Astrocyte of the spinal cord (primary cell): ENCODE results near the gene PRLH.
"Not testable (repeated sequence)": the region's sequence is repeated elsewhere in the genome, so short reads cannot be mapped to it uniquely, and the experiment has no call there.

Experiments used
- DNase-seq: peaks from one replicate; pipeline ENCODE4 v3.0.0; 2011; ENCODE audit warnings: low read depth, low spot score
- H3K4me3 ChIP-seq: 2 replicates; pipeline ENCODE4 v1.5.1; 2011; ENCODE audit warnings: low read depth, mild to moderate bottlenecking, low read length, moderate library complexity
- in situ Hi-C: cut with HindIII; loops from 2 replicates; pipeline ENCODE4 v1.10.0; 2017; ENCODE audit warnings: low sequenced_read_pairs
- TF ChIP-seq, protein P1 (sequence below): IDR thresholded peaks from 2 replicates; pipeline ENCODE4 v1.5.1; 2012; ENCODE audit warnings: low read depth, mild to moderate bottlenecking, low read length, inconsistent platforms

PRLH gene

DNA sequence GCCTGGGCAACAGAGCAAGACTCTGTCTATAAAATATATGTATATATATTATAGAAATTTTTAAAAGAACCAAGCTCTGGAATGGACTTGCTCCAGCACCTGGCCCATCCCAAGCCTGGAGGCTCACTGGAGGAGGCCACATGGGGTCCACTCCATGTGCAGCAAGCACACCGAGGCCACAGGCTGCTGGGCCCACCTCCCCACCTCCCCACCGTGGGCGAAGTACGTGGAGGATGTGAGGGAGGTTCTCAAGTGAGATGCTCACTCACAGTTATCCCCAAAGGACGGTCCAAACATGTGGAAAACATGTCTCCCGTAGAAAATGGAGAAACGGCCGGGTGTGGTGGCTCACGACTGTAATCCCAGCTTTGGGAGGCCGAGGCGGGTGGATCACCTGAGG is 38.0 kb downstream of the PRLH start:
- TF ChIP-seq, protein P1, sequence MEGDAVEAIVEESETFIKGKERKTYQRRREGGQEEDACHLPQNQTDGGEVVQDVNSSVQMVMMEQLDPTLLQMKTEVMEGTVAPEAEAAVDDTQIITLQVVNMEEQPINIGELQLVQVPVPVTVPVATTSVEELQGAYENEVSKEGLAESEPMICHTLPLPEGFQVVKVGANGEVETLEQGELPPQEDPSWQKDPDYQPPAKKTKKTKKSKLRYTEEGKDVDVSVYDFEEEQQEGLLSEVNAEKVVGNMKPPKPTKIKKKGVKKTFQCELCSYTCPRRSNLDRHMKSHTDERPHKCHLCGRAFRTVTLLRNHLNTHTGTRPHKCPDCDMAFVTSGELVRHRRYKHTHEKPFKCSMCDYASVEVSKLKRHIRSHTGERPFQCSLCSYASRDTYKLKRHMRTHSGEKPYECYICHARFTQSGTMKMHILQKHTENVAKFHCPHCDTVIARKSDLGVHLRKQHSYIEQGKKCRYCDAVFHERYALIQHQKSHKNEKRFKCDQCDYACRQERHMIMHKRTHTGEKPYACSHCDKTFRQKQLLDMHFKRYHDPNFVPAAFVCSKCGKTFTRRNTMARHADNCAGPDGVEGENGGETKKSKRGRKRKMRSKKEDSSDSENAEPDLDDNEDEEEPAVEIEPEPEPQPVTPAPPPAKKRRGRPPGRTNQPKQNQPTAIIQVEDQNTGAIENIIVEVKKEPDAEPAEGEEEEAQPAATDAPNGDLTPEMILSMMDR: no peak
- in situ Hi-C loops: no loop called here
- no peak for DNase-seq
- H3K4me3 ChIP-seq: no peak overlapping the region

GRCh38 chr2:237604960-237605359 is 38.6 kb downstream of the PRLH start:
- in situ Hi-C loops: no loop called here
- TF ChIP-seq, protein P1: peak; percentile 38
- no peak overlapping the region for H3K4me3 ChIP-seq
- no peak for DNase-seq

DNA sequence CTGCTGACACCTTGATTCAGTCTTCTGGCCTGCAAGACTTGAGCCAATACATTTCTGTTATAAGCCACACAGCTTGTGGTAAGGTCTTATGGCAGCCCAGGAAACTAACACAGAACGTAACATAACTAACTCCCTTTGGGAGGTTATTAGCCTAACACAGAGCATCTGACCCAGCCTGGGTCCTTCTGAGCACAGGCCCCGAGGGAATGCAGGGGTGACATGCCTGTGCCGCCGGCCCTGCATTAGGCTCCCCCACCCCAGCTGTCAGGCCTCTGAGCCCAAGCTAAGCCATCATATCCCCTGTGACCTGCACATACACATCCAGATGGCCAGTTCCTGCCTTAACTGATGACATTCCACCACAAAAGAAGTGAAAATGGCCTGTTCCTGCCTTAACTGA is 40.1 kb downstream of the PRLH start:
- in situ Hi-C loops, DNase-seq, H3K4me3 ChIP-seq: not testable (repeated sequence)

GRCh38 chr2:237612527-237613357 is 46.4 kb downstream of the PRLH start:
- TF ChIP-seq, protein P1: no peak
- in situ Hi-C loops: no loop called here
- DNase-seq: no peak
- no peak overlapping the region for H3K4me3 ChIP-seq

GRCh38 chr2:237613679-237614078 is 47.3 kb downstream of the PRLH start:
- no peak overlapping the region for H3K4me3 ChIP-seq
- TF ChIP-seq, protein P1: no peak
- DNase-seq: no peak
- in situ Hi-C loops: no loop called here

- DNase-seq: no peak
- in situ Hi-C loops: no loop called here
- TF ChIP-seq, protein P1: no peak
- H3K4me3 ChIP-seq: no peak overlapping the region
Measured at GRCh38 chr2:237614151-237614720, 47.9 kb downstream of the PRLH start.

DNA sequence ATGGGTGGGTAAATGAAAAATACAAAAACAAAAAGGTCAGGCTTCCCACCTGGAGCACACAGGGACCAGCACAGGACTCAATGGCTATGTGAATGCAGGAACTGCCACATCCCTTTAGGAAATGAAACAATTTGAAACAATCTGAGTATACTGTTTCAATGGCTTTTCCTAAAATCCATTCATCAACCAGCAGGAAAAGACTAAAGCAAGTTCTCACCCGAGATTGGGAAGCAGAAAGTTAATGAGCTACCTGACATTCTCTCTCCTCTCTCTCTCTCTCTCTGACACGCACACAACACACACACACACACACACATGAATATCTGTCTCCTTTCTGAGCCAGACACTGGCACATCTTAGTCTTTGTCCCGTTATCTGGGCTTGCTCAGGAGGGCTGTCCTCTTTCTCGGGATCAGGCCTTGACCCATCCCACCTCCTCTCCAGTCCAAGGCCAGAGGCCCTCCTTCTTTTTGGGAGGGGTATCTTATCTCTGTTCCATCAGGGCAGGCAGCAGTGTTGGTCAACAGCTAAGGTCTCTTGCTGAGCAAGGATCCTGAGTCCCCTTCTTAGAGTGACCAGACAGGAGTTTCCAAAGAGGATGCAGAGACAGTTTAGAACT is 49.4 kb downstream of the PRLH start:
- TF ChIP-seq, protein P1: no peak
- DNase-seq: no peak
- H3K4me3 ChIP-seq: no peak overlapping the region
- in situ Hi-C loops: no loop called here
